Gastroesophageal sphincter (tissue), 3 donors: ENCODE data around the gene SOAT1.

Source experiments
- CTCF ChIP-seq, 4 experiments: fragments of 200-600 bp in 2 of 4; fragments of 450-650 bp in 2 of 4; sonication (generic) in 1 of 4; IDR thresholded peaks; one replicate each; pipeline ENCODE4 v1.5.1; 2017 to 2019; ENCODE audit warnings: antibody characterized with exemption in 4 of 4, mild to moderate bottlenecking in 2 of 4, moderate library complexity in 2 of 4
- POLR2A ChIP-seq, 2 donors: fragments of 450-650 bp; IDR thresholded peaks; one replicate each; pipeline ENCODE4 v1.6.1; 2017; ENCODE audit warnings: antibody characterized with exemption in 2 of 2, mild to moderate bottlenecking in 2 of 2, moderate library complexity in 1 of 2
- POLR2AphosphoS5 ChIP-seq: sonication (generic); formaldehyde crosslinking; IDR thresholded peaks from one replicate; pipeline ENCODE4 v1.6.1; 2017; ENCODE audit warnings: antibody characterized with exemption

GRCh38 chr1:179337942-179338560 lies 44.5 kb downstream of the SOAT1 start:
- no peak for TF ChIP-seq POLR2A (IDR thresholded peaks at IDR 0.05)
- no peak for TF ChIP-seq CTCF (IDR thresholded peaks at IDR 0.05)
- no peak for TF ChIP-seq POLR2AphosphoS5
